K562 (cell line): Measurements from ENCODE around the gene REG4. TPM values are rescaled to one million over a fixed set of nuclear protein-coding genes. Genes with fewer than 3 reads are reported as not detected.
A peak's percentile ranks its signal among the peaks of the same experiment; 100 is the strongest.

Experiments
- ATAC-seq: fragments of 200-7000 bp; cut with Tn5 transposase; 3 replicates; pipeline ENCODE4 v1.9.1; 2020; ENCODE audit warnings: moderate library complexity
- BruUV-seq: library from RNA; stranded (reverse); fragments of 400-500 nt; replicated peaks from 2 replicates; lab custom pipeline; 2021; lab: Mats Ljungman, UMichigan
- CTCF ChIA-PET: fragments of 300-600 bp; formaldehyde crosslinking; extraction: SDS; loops from one replicate; lab custom pipeline; 2021; ENCODE audit warnings: low intra/inter-chr PET ratio; lab: Yijun Ruan, JAX
- POLR2A ChIA-PET: fragments of 300-600, 350-650 bp; sonication (Branson Sonifier 250); formaldehyde crosslinking; extraction: SDS; loops from one replicate; lab custom pipeline; 2021; ENCODE audit warnings: antibody characterized with exemption, inconsistent platforms; lab: Yijun Ruan, JAX
- DNase-seq, 4 experiments: peaks; one replicate each; pipeline versions ENCODE4 v3.0.0 to v3.0.0-alpha.2; 2011 to 2018; ENCODE audit warnings: low spot score in 3 of 4, mixed read lengths in 3 of 4; ENCODE audit errors: extremely low read depth in 1 of 4
- FAIRE-seq: peaks from 2 replicates; lab custom pipeline; 2011; peaks lifted over from hg19 to GRCh38; lab: Jason Lieb, UNC
- H2AFZ ChIP-seq: 2 replicates; pipeline ENCODE4 v1.6.0; 2011; ENCODE audit warnings: low read depth, low read length, control low read depth, inconsistent platforms
- H3K27ac ChIP-seq: fragments of 200-600 bp; 3 replicates; pipeline ENCODE4 v1.8.0; 2011; ENCODE audit warnings: low read depth, mild to moderate bottlenecking, control low read depth, inconsistent platforms, low read length, moderate library complexity, mixed read lengths; ENCODE audit errors: extremely low read depth
- H3K27me3 ChIP-seq, 2 experiments: fragments of 300-600 bp in 1 of 2; 2 replicates in 1 of 2; 3 replicates in 1 of 2; pipeline versions ENCODE4 v1.6.0 to v1.8.0; 2011; ENCODE audit warnings: inconsistent platforms in 2 of 2, low read length in 2 of 2, mild to moderate bottlenecking in 1 of 2, mixed read lengths in 1 of 2, moderate library complexity in 1 of 2; ENCODE audit not compliant: control insufficient read depth in 2 of 2, insufficient read depth in 2 of 2
- H3K36me3 ChIP-seq: fragments of 300-600 bp; 3 replicates; pipeline ENCODE4 v1.8.0; 2011; ENCODE audit warnings: mild to moderate bottlenecking, low read length, inconsistent platforms; ENCODE audit not compliant: control insufficient read depth, insufficient read depth
- H3K4me1 ChIP-seq, 2 experiments: fragments of 200-600 bp in 1 of 2; replicated peaks in 1 of 2; 2 replicates in 1 of 2; 3 replicates in 1 of 2; pipeline versions ENCODE4 v1.5.1 to v1.8.0; 2011; ENCODE audit warnings: inconsistent platforms in 2 of 2, low read length in 2 of 2, mild to moderate bottlenecking in 1 of 2, mixed read lengths in 1 of 2, moderate library complexity in 1 of 2; ENCODE audit not compliant: control insufficient read depth in 2 of 2, insufficient read depth in 2 of 2
- H3K4me2 ChIP-seq: 2 replicates; pipeline ENCODE4 v1.6.1; 2011; ENCODE audit warnings: low read length, control low read depth, inconsistent platforms, mixed read lengths; ENCODE audit not compliant: insufficient read depth
- H3K4me3 ChIP-seq: fragments of 200-600 bp; sonication (generic), shearing (Covaris generic); 2 replicates; pipeline ENCODE4 v1.5.1; 2016; ENCODE audit warnings: control low read depth, inconsistent platforms
- H3K79me2 ChIP-seq: fragments of 200-600 bp; 3 replicates; pipeline ENCODE4 v1.8.0; 2011; ENCODE audit warnings: low read length, inconsistent platforms; ENCODE audit not compliant: control insufficient read depth, insufficient read depth
- H3K9ac ChIP-seq, 2 experiments: 2 replicates each; pipeline versions ENCODE4 v1.6.0 to v1.6.1; 2011; ENCODE audit warnings: low read depth in 2 of 2, low read length in 2 of 2, control low read depth in 1 of 2, inconsistent platforms in 1 of 2, mild to moderate bottlenecking in 1 of 2, mixed read lengths in 1 of 2; ENCODE audit not compliant: insufficient read depth in 1 of 2
- H3K9me1 ChIP-seq: one replicate; pipeline ENCODE4 v1.6.0; 2011; ENCODE audit warnings: inconsistent platforms, mild to moderate bottlenecking, low read length, moderate library complexity; ENCODE audit not compliant: control insufficient read depth, insufficient read depth
- H3K9me3 ChIP-seq: replicated peaks from 2 replicates; pipeline ENCODE4 v1.5.1; 2011; ENCODE audit warnings: low read depth, low read length, inconsistent platforms; ENCODE audit not compliant: control insufficient read depth, insufficient read depth
- H4K20me1 ChIP-seq: replicated peaks from 2 replicates; pipeline ENCODE4 v1.6.1; 2011; ENCODE audit warnings: low read length, inconsistent platforms, mixed read lengths; ENCODE audit not compliant: control insufficient read depth, insufficient read depth
- EP300 ChIP-seq: IDR thresholded peaks from 2 replicates; pipeline ENCODE4 v1.6.1; 2012; ENCODE audit warnings: low read length, improper control_type of control experiment
- GTF2F1 ChIP-seq: IDR thresholded peaks from 2 replicates; pipeline ENCODE4 v1.6.1; 2011; ENCODE audit warnings: low read depth, low read length, improper control_type of control experiment
- ILF3 ChIP-seq: fragments of 450-650 bp; IDR thresholded peaks from 2 replicates; pipeline ENCODE4 v1.6.1; 2018; ENCODE audit warnings: antibody characterized with exemption, mild to moderate bottlenecking, moderate library complexity, borderline replicate concordance
- JUN ChIP-seq, 2 experiments: sonication (generic) in 1 of 2; formaldehyde crosslinking in 1 of 2; IDR thresholded peaks; 2 replicates each; pipeline versions ENCODE4 v1.6.1 to v1.8.0; 2012 to 2022; ENCODE audit warnings: borderline replicate concordance in 2 of 2, mild to moderate bottlenecking in 2 of 2, improper control_type of control experiment in 1 of 2, low read depth in 1 of 2, low read length in 1 of 2, missing genetic modification reagents in 1 of 2
- MAZ ChIP-seq, 2 experiments: fragments of 450-650 bp in 1 of 2; sonication (generic) in 1 of 2; formaldehyde crosslinking; IDR thresholded peaks in 1 of 2; conservative IDR thresholded peaks in 1 of 2; 2 replicates each; pipeline versions ENCODE4 v1.4.0 to v1.5.0; 2020; ENCODE audit warnings: mild to moderate bottlenecking in 1 of 2, missing genetic modification reagents in 1 of 2
- PHB2 ChIP-seq: fragments of 450-650 bp; IDR thresholded peaks from 2 replicates; pipeline ENCODE4 v1.6.1; 2017; ENCODE audit warnings: low read depth
- POLR3A ChIP-seq: IDR thresholded peaks from 2 replicates; pipeline ENCODE4 v1.6.1; 2011; ENCODE audit warnings: borderline replicate concordance, mild to moderate bottlenecking, moderate library complexity; ENCODE audit not compliant: insufficient read length, insufficient read depth; ENCODE audit errors: extremely low read depth
- RBFOX2 ChIP-seq: fragments of 200-400 bp; formaldehyde crosslinking; IDR thresholded peaks from 2 replicates; pipeline ENCODE4 v1.6.1; 2017; ENCODE audit warnings: low read depth, mild to moderate bottlenecking, low read length, moderate library complexity
- SMARCA5 ChIP-seq: fragments of 450-650 bp; IDR thresholded peaks from 2 replicates; pipeline ENCODE4 v1.6.1; 2016
- SRF ChIP-seq, 2 experiments: fragments of 250-450, 450-650 bp in 1 of 2; sonication (Bioruptor Pico) in 1 of 2; sonication (generic) in 1 of 2; formaldehyde crosslinking; IDR thresholded peaks; 2 replicates each; pipeline versions ENCODE4 v1.5.0 to v1.5.1; 2020 to 2022; ENCODE audit warnings: mild to moderate bottlenecking in 1 of 2, missing genetic modification reagents in 1 of 2
- THAP7 ChIP-seq: fragments of 250-450 bp; sonication (Bioruptor Pico); IDR thresholded peaks from 2 replicates; pipeline ENCODE4 v1.5.0; 2021
- ZNF398 ChIP-seq: fragments of 250-450 bp; sonication (Bioruptor Pico); IDR thresholded peaks from 2 replicates; pipeline ENCODE4 v1.8.0; 2021; ENCODE audit warnings: moderate library complexity, mild to moderate bottlenecking, inconsistent platforms
- ZNF589 ChIP-seq: fragments of 200-800 bp; sonication (Bioruptor generic); IDR thresholded peaks from 2 replicates; pipeline ENCODE4 v1.6.1; 2016; ENCODE audit warnings: low read depth, missing genetic modification characterization, missing compliant biosample characterization
- ZNF639 ChIP-seq, 2 experiments: fragments of 200-800 bp in 1 of 2; sonication (Bioruptor generic) in 1 of 2; sonication (generic) in 1 of 2; formaldehyde crosslinking in 1 of 2; IDR thresholded peaks in 1 of 2; conservative IDR thresholded peaks in 1 of 2; 2 replicates each; pipeline versions ENCODE4 v1.5.0 to v1.6.1; 2016 to 2020; ENCODE audit warnings: missing compliant biosample characterization in 1 of 2, missing genetic modification characterization in 1 of 2, missing genetic modification reagents in 1 of 2
- WGBS: fragments of 100-300 bp; shearing (Covaris generic); methylation state at CpG from one replicate; pipeline ENCODE4 v1.1.6; 2016; ENCODE audit warnings: low coverage, mixed read lengths; ENCODE audit not compliant: insufficient coverage; ENCODE audit errors: missing lambda C conversion rate; 5-methylcytosine and 5-hydroxymethylcytosine counted together
- in situ Hi-C: fragments of 300-500 bp; cut with MboI; formaldehyde crosslinking; loops from 4 replicates; pipeline ENCODE4 v1.15.0; 2018; ENCODE audit warnings: inconsistent platforms, mixed read lengths
- intact Hi-C: fragments of 100-400 bp; cut with micrococcal nuclease; formaldehyde crosslinking; loops from 2 replicates; pipeline ENCODE4 v1.14.2; 2022
- polyA plus RNA-seq, 8 experiments: library from polyadenylated mRNA; depleted of rRNA in 4 of 8; stranded (reverse) in 5 of 8; unstranded in 3 of 8; fragments of >200 nt; fragmentation: Nextera tagmentation in 2 of 8; fragmentation: Illumina TruSeq in 1 of 8; extraction: Ambion mirVana in 2 of 8; extraction: Trizol in 1 of 8; gene quantifications; 2 replicates each; pipeline versions ENCODE4 v1.2.1 to v1.2.3, GENCODE V29; 2011 to 2014; ENCODE audit warnings: inconsistent platforms in 1 of 8, missing spikeins in 1 of 8
- total RNA-seq, 7 experiments: library from RNA; depleted of rRNA in 6 of 7; stranded (reverse); fragments of >200 nt in 6 of 7; fragmentation: Illumina TruSeq in 2 of 7; extraction: Trizol in 2 of 7; gene quantifications; 2 replicates each; pipeline versions ENCODE4 v1.2.1 to v1.2.3, GENCODE V29; 2011 to 2021; ENCODE audit warnings: low replicate concordance in 1 of 7
- TF ChIP-seq, protein P1 (sequence below): fragments of 450-650 bp; formaldehyde crosslinking; conservative IDR thresholded peaks from 2 replicates; pipeline ENCODE4 v1.4.0; 2022; ENCODE audit warnings: mild to moderate bottlenecking, missing genetic modification characterization

The REG4 gene
- total and polyA plus RNA-seq, 9 of the 15 experiments (the other 6 are each of a cell fraction or from before 2014, with no cell fraction given): not detected

- TF ChIP-seq EP300: peak; percentile 30; the same call in 1 of the 2 replicates
- TF ChIP-seq, all 486 proteins: peak for 16
Observed at GRCh38 chr1:119815361-119815760, 4.1 kb upstream of the REG4 start (continued).

GRCh38 chr1:119814288-119814687 is 3.0 kb upstream of the REG4 start:
- H3K9ac ChIP-seq: no peak overlapping the region
- TF ChIP-seq SRF (CRISPR knock-in tag; IDR thresholded peaks at IDR 0.05) (no peak), SMARCA5 (no peak), MAZ (CRISPR knock-in tag; conservative IDR thresholded peaks at IDR 0.05 in 1 of 2, IDR thresholded peaks at IDR 0.05 in 1 of 2) (no peak), ZNF398 (no peak), ILF3 (no peak), PHB2 (no peak), RBFOX2 (no peak), ZNF639 (CRISPR knock-in tag; conservative IDR thresholded peaks at IDR 0.05 in 1 of 2, IDR thresholded peaks at IDR 0.05 in 1 of 2) (no peak), THAP7 (CRISPR knock-in tag) (no peak), GTF2F1 (no peak), JUN (IDR thresholded peaks at IDR 0.05; ENCODE audit: borderline replicate concordance, low read depth, low read length) (no peak), JUN (CRISPR knock-in tag; IDR thresholded peaks at IDR 0.05; ENCODE audit: borderline replicate concordance) (no peak), ZNF589 (CRISPR knock-in tag) (no peak), POLR3A (no peak)
- TF ChIP-seq, protein P1, sequence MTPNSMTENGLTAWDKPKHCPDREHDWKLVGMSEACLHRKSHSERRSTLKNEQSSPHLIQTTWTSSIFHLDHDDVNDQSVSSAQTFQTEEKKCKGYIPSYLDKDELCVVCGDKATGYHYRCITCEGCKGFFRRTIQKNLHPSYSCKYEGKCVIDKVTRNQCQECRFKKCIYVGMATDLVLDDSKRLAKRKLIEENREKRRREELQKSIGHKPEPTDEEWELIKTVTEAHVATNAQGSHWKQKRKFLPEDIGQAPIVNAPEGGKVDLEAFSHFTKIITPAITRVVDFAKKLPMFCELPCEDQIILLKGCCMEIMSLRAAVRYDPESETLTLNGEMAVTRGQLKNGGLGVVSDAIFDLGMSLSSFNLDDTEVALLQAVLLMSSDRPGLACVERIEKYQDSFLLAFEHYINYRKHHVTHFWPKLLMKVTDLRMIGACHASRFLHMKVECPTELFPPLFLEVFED: no peak
- H3K36me3 ChIP-seq: no peaks in the 10 kb centered on the region
- in situ Hi-C loops: no loop called here
- 0% methylated on average over 1 of the region's 1 CpG for WGBS
- H3K27ac ChIP-seq: no peak overlapping the region
- CTCF ChIA-PET: no interaction called here
- no peak for ATAC-seq
- no peaks in the 10 kb centered on the region for H3K9me3 ChIP-seq
- no peaks in the 10 kb centered on the region for H3K9me1 ChIP-seq
- no peaks in the 10 kb centered on the region for H4K20me1 ChIP-seq
- DNase-seq: no peak
- FAIRE-seq: no peak
- no peaks in the 10 kb centered on the region for H3K79me2 ChIP-seq
- no peak overlapping the region for H3K4me3 ChIP-seq
- POLR2A ChIA-PET: no interaction called here
- peaks cover 0 to 4% of the 10 kb centered on the region in 2 experiments; a peak in 3 of 5 replicates for H3K27me3 ChIP-seq
- intact Hi-C loops: no loop called here
- H3K4me2 ChIP-seq: no peak overlapping the region
- BruUV-seq: no TSS peak
- H3K4me1 ChIP-seq: peaks cover 0 to 17% of the 10 kb centered on the region in 2 experiments; a peak in 2 of 5 replicates
- no peak overlapping the region for H2AFZ ChIP-seq
